WTC11 (cell line): ENCODE measurements around the gene KCNK7. TPM values are rescaled to one million over a fixed set of nuclear protein-coding genes. Genes with fewer than 3 reads are reported as not detected.

ENCODE experiments used
- ATAC-seq: fragments of 200-7000 bp; cut with Tn5 transposase; 2 replicates; pipeline ENCODE4 v1.10.0; 2021; ENCODE audit warnings: mild to moderate bottlenecking, moderate library complexity
- CTCF ChIA-PET: fragments of 300-600 bp; sonication (Branson Sonifier 250); formaldehyde crosslinking; loops from one replicate; lab custom pipeline; 2021; ENCODE audit warnings: antibody characterized with exemption; lab: Charles Lee
- POLR2A ChIA-PET: fragments of 350-600 bp; sonication (Branson Sonifier 250); formaldehyde crosslinking; loops from one replicate; lab custom pipeline; 2021; ENCODE audit warnings: antibody characterized with exemption; lab: Charles Lee
- DNase-seq: peaks from one replicate; pipeline ENCODE4 v3.0.0; 2021; ENCODE audit warnings: low spot score
- H3K27ac Mint-ChIP-seq: 2 replicates; pipeline ENCODE4 v1.8.0; 2021; ENCODE audit warnings: mixed read lengths
- H3K27me3 Mint-ChIP-seq: 2 replicates; pipeline ENCODE4 v1.8.0; 2021; ENCODE audit warnings: low read depth, mild to moderate bottlenecking, moderate library complexity, mixed read lengths
- H3K36me3 Mint-ChIP-seq: 2 replicates; pipeline ENCODE4 v1.8.0; 2021; ENCODE audit warnings: mixed read lengths
- H3K4me1 Mint-ChIP-seq: 2 replicates; pipeline ENCODE4 v1.8.0; 2022; ENCODE audit warnings: mixed read lengths
- H3K4me3 Mint-ChIP-seq: 2 replicates; pipeline ENCODE4 v1.8.0; 2021; ENCODE audit warnings: mild to moderate bottlenecking, moderate library complexity, mixed read lengths
- H3K9me3 Mint-ChIP-seq: 2 replicates; pipeline ENCODE4 v1.8.0; 2021; ENCODE audit warnings: mixed read lengths
- ATF1 ChIP-seq: sonication (generic); formaldehyde crosslinking; IDR thresholded peaks from 2 replicates; pipeline ENCODE4 v1.8.1; 2023; ENCODE audit warnings: mild to moderate bottlenecking, moderate library complexity, missing genetic modification reagents
- CREB1 ChIP-seq: sonication (generic); formaldehyde crosslinking; IDR thresholded peaks from 2 replicates; pipeline ENCODE4 v1.8.0; 2023; ENCODE audit warnings: mild to moderate bottlenecking, missing genetic modification reagents
- E2F4 ChIP-seq: sonication (generic); formaldehyde crosslinking; IDR thresholded peaks from 2 replicates; pipeline ENCODE4 v1.8.1; 2022; ENCODE audit warnings: low read depth, mild to moderate bottlenecking, moderate library complexity, missing genetic modification reagents, borderline replicate concordance
- FOXJ3 ChIP-seq: sonication (generic); formaldehyde crosslinking; IDR thresholded peaks from 2 replicates; pipeline ENCODE4 v1.9.0; 2021; ENCODE audit warnings: missing genetic modification reagents, mild to moderate bottlenecking, borderline replicate concordance
- FOXP4 ChIP-seq: sonication (generic); formaldehyde crosslinking; IDR thresholded peaks from 2 replicates; pipeline ENCODE4 v1.8.0; 2022; ENCODE audit warnings: mild to moderate bottlenecking, missing genetic modification reagents
- HMGA2 ChIP-seq: fragments of 250-450 bp; sonication (Bioruptor Pico); IDR thresholded peaks from 2 replicates; pipeline ENCODE4 v1.4.0; 2021; ENCODE audit warnings: mild to moderate bottlenecking, moderate library complexity
- NR1H2 ChIP-seq: sonication (generic); formaldehyde crosslinking; IDR thresholded peaks from 2 replicates; pipeline ENCODE4 v1.9.0; 2021; ENCODE audit warnings: mild to moderate bottlenecking, moderate library complexity, missing genetic modification reagents
- TCF7 ChIP-seq: sonication (generic); formaldehyde crosslinking; IDR thresholded peaks from 2 replicates; pipeline ENCODE4 v1.8.0; 2022; ENCODE audit warnings: mild to moderate bottlenecking, low read depth, missing genetic modification reagents, moderate library complexity
- USF2 ChIP-seq: sonication (generic); formaldehyde crosslinking; IDR thresholded peaks from 2 replicates; pipeline ENCODE4 v1.8.1; 2023; ENCODE audit warnings: mild to moderate bottlenecking, missing genetic modification reagents, moderate library complexity
- ZNF121 ChIP-seq: sonication (generic); formaldehyde crosslinking; IDR thresholded peaks from 2 replicates; pipeline ENCODE4 v1.8.0; 2023; ENCODE audit warnings: missing genetic modification reagents
- ZNF281 ChIP-seq: sonication (generic); formaldehyde crosslinking; IDR thresholded peaks from 2 replicates; pipeline ENCODE4 v1.8.0; 2023; ENCODE audit warnings: mild to moderate bottlenecking, missing genetic modification reagents
- ZNF532 ChIP-seq: fragments of 250-450 bp; sonication (Bioruptor Pico); IDR thresholded peaks from 2 replicates; pipeline ENCODE4 v1.9.0; 2021; ENCODE audit warnings: mild to moderate bottlenecking, borderline replicate concordance
- ZSCAN18 ChIP-seq: fragments of 250-450 bp; sonication (Bioruptor Pico); IDR thresholded peaks from 2 replicates; pipeline ENCODE4 v2.1.2; 2022; ENCODE audit warnings: mild to moderate bottlenecking, moderate library complexity
- total RNA-seq: library from RNA; stranded (reverse); gene quantifications from 3 replicates; pipeline ENCODE4 v1.2.3, GENCODE V29; 2021

The KCNK7 gene
- total RNA-seq, 1 experiment from 2014 or later = 1.4 TPM

- ChIA-PET CTCF (interaction anchor here (0.6 to 9.1 kb wide), 6 partner anchors 12 to 457 kb away, joined by 4 to 110 read pairs (median 44); partner anchors contain the start of genes FAM89B, KCNK7 and ZNRD2), POLR2A (interaction anchor here (0.9 kb wide), 1 partner anchor 60 kb away, joined by 4 read pairs; the partner anchor contains the start of gene MALAT1)
- TF ChIP-seq FOXP4 (CRISPR knock-in tag) (no peak), ZSCAN18 (CRISPR knock-in tag) (no peak), ZNF281 (CRISPR knock-in tag) (no peak), ZNF121 (CRISPR knock-in tag) (no peak), NR1H2 (CRISPR knock-in tag) (no peak), ATF1 (CRISPR knock-in tag) (no peak), HMGA2 (CRISPR knock-in tag) (no peak), USF2 (CRISPR knock-in tag) (no peak), E2F4 (no peak), FOXJ3 (CRISPR knock-in tag) (no peak), TCF7 (no peak), CREB1 (CRISPR knock-in tag) (no peak), ZNF532 (no peak)
- peak overlapping the region; percentile 59 for H3K4me3 Mint-ChIP-seq
- peaks cover 50% of the 10 kb centered on the region for H3K4me1 Mint-ChIP-seq
- ATAC-seq = 0 out of 2 replicates have a peak, but pooled peaks have one; percentile 1
- H3K36me3 Mint-ChIP-seq = no peaks in the 10 kb centered on the region
- peaks cover 62% of the 10 kb centered on the region for H3K27me3 Mint-ChIP-seq
- peak overlapping the region; percentile 33; the same call in 1 of the 2 replicates for H3K27ac Mint-ChIP-seq
- H3K9me3 Mint-ChIP-seq = no peaks in the 10 kb centered on the region
- no peak for DNase-seq
Measured at GRCh38 chr11:65558930-65559509, 36.6 kb downstream of the KCNK7 start.
